Inferior parietal cortex (tissue), 1 donor: ENCODE results near the gene ZCRB1.
"Not testable (repeated sequence)": the region's sequence is repeated elsewhere in the genome, so short reads cannot be mapped to it uniquely, and the experiment has no call there.

Experiments used
- DNase-seq: peaks from one replicate; pipeline ENCODE4 v3.0.0-alpha.2; 2016; ENCODE audit errors: extremely low spot score

The ZCRB1 gene

GRCh38 chr12:42330097-42330496, 4.2 kb upstream of the ZCRB1 start:
- DNase-seq: not testable (repeated sequence)

- DNase-seq: no peak
Observed at GRCh38 chr12:42327227-42327590, 1.3 kb upstream of the ZCRB1 start.

- no peak for DNase-seq
Observed at GRCh38 chr12:42326541-42327226, 790 bp upstream of the ZCRB1 start.

- peak; percentile 30 for DNase-seq
Observed at GRCh38 chr12:42325326-42325652, 605 bp downstream of the ZCRB1 start.

- no peak for DNase-seq
Observed at GRCh38 chr12:42323856-42324255, 2.0 kb downstream of the ZCRB1 start.

GRCh38 chr12:42322567-42322966, 3.3 kb downstream of the ZCRB1 start:
- no peak for DNase-seq

- DNase-seq: no peak
Observed at GRCh38 chr12:42320796-42321195, 5.1 kb downstream of the ZCRB1 start.

- DNase-seq: no peak
Observed at GRCh38 chr12:42315108-42315507, 10.8 kb downstream of the ZCRB1 start.

- no peak for DNase-seq
Observed at GRCh38 chr12:42309996-42310395, 15.9 kb downstream of the ZCRB1 start.

GRCh38 chr12:42308390-42308789, 17.5 kb downstream of the ZCRB1 start:
- no peak for DNase-seq

GRCh38 chr12:42306297-42306696, 19.6 kb downstream of the ZCRB1 start:
- DNase-seq: no peak

- DNase-seq: no peak
Observed at GRCh38 chr12:42299392-42300308, 26.2 kb downstream of the ZCRB1 start.

GRCh38 chr12:42298887-42299286, 27.0 kb downstream of the ZCRB1 start:
- DNase-seq: no peak

- no peak for DNase-seq
Observed at GRCh38 chr12:42296503-42297109, 29.3 kb downstream of the ZCRB1 start.

- DNase-seq: no peak
Observed at GRCh38 chr12:42291680-42292079, 34.2 kb downstream of the ZCRB1 start.

- DNase-seq: no peak
Observed at GRCh38 chr12:42288544-42288943, 37.4 kb downstream of the ZCRB1 start.

- DNase-seq: no peak
Observed at GRCh38 chr12:42286741-42287140, 39.2 kb downstream of the ZCRB1 start.

- no peak for DNase-seq
Observed at GRCh38 chr12:42285431-42285830, 40.5 kb downstream of the ZCRB1 start.

GRCh38 chr12:42284876-42285275, 41.0 kb downstream of the ZCRB1 start:
- DNase-seq: peak; percentile 34

- DNase-seq: no peak
Observed at GRCh38 chr12:42284157-42284556, 41.7 kb downstream of the ZCRB1 start.

- no peak for DNase-seq
Observed at GRCh38 chr12:42283739-42284138, 42.2 kb downstream of the ZCRB1 start.

GRCh38 chr12:42282294-42282693, 43.6 kb downstream of the ZCRB1 start:
- no peak for DNase-seq

- DNase-seq: no peak
Observed at GRCh38 chr12:42281844-42282243, 44.0 kb downstream of the ZCRB1 start.
